HL-60 (cell line): Measurements from ENCODE around the gene COPRS.

Experiments used
- CTCF ChIP-seq: IDR thresholded peaks from one replicate; pipeline ENCODE4 v1.5.1; 2011; ENCODE audit warnings: low read length, control low read depth, inconsistent platforms; ENCODE audit not compliant: insufficient read depth
- GABPA ChIP-seq: IDR thresholded peaks from 2 replicates; pipeline ENCODE4 v1.6.1; 2012; ENCODE audit warnings: low read depth
- REST ChIP-seq: IDR thresholded peaks from 2 replicates; pipeline ENCODE4 v1.6.1; 2012; ENCODE audit warnings: low read depth; ENCODE audit not compliant: insufficient replicate concordance

- TF ChIP-seq CTCF (no peak), REST (no peak), GABPA (no peak)
Measured at GRCh38 chr17:31880311-31880710, 21.3 kb upstream of the COPRS start.
